HUES6 (cell line): Measurements from ENCODE around the gene NUTM2B.
"Not testable (repeated sequence)": the region's sequence is repeated elsewhere in the genome, so short reads cannot be mapped to it uniquely, and the experiment has no call there.

ENCODE experiments used
- H3K27ac ChIP-seq: 2 replicates; pipeline ENCODE4 v1.7.0; 2013; ENCODE audit warnings: low read depth, mild to moderate bottlenecking, low read length, inconsistent platforms
- H3K27me3 ChIP-seq: 2 replicates; pipeline ENCODE4 v1.6.1; 2013; ENCODE audit warnings: low read length; ENCODE audit not compliant: control insufficient read depth, insufficient read depth
- H3K36me3 ChIP-seq: 2 replicates; pipeline ENCODE4 v1.6.1; 2013; ENCODE audit warnings: low read length; ENCODE audit not compliant: control insufficient read depth, insufficient read depth
- H3K4me1 ChIP-seq: 2 replicates; pipeline ENCODE4 v1.6.1; 2013; ENCODE audit warnings: low read length; ENCODE audit not compliant: control insufficient read depth, insufficient read depth
- H3K4me3 ChIP-seq: 2 replicates; pipeline ENCODE4 v1.5.1; 2013; ENCODE audit warnings: low read depth, low read length
- H3K9ac ChIP-seq: one replicate; pipeline ENCODE4 v1.6.1; 2013; ENCODE audit warnings: mild to moderate bottlenecking, low read length
- H3K9me3 ChIP-seq: 2 replicates; pipeline ENCODE4 v1.6.1; 2013; ENCODE audit warnings: low read depth, low read length; ENCODE audit not compliant: control insufficient read depth, insufficient read depth

The NUTM2B gene

GRCh38 chr10:79702927-79703326 lies at the start of gene NUTM2B:
TSS of gene NUTM2B (plus strand) at chr10:79703227. CDS start at chr10:79703610, 383 bp downstream.
- H3K27ac ChIP-seq, H3K36me3 ChIP-seq, H3K4me3 ChIP-seq, H3K9ac ChIP-seq, H3K4me1 ChIP-seq, H3K9me3 ChIP-seq, H3K27me3 ChIP-seq: not testable (repeated sequence)

- not testable (repeated sequence) for H3K36me3 ChIP-seq, H3K4me3 ChIP-seq, H3K27me3 ChIP-seq, H3K4me1 ChIP-seq, H3K9ac ChIP-seq, H3K9me3 ChIP-seq, H3K27ac ChIP-seq
Observed at GRCh38 chr10:79663287-79663686, 39.7 kb upstream of the NUTM2B start.

- H3K9ac ChIP-seq, H3K27ac ChIP-seq, H3K27me3 ChIP-seq, H3K4me3 ChIP-seq, H3K4me1 ChIP-seq, H3K9me3 ChIP-seq, H3K36me3 ChIP-seq: not testable (repeated sequence)
Observed at GRCh38 chr10:79664686-79665085, 38.3 kb upstream of the NUTM2B start.

- H3K4me1 ChIP-seq, H3K9ac ChIP-seq, H3K4me3 ChIP-seq, H3K27ac ChIP-seq, H3K27me3 ChIP-seq, H3K36me3 ChIP-seq, H3K9me3 ChIP-seq: not testable (repeated sequence)
Observed at GRCh38 chr10:79669248-79669788, 33.7 kb upstream of the NUTM2B start.

GRCh38 chr10:79674878-79675277 lies 28.1 kb upstream of the NUTM2B start:
- H3K27me3 ChIP-seq, H3K36me3 ChIP-seq, H3K4me3 ChIP-seq, H3K4me1 ChIP-seq, H3K9me3 ChIP-seq, H3K27ac ChIP-seq, H3K9ac ChIP-seq: not testable (repeated sequence)

- H3K4me1 ChIP-seq, H3K27ac ChIP-seq, H3K27me3 ChIP-seq, H3K9me3 ChIP-seq, H3K36me3 ChIP-seq, H3K4me3 ChIP-seq, H3K9ac ChIP-seq: not testable (repeated sequence)
Observed at GRCh38 chr10:79683026-79683883, 19.8 kb upstream of the NUTM2B start.

- H3K9ac ChIP-seq, H3K9me3 ChIP-seq, H3K27ac ChIP-seq, H3K4me1 ChIP-seq, H3K36me3 ChIP-seq, H3K27me3 ChIP-seq, H3K4me3 ChIP-seq: not testable (repeated sequence)
Observed at GRCh38 chr10:79683884-79684720, 18.9 kb upstream of the NUTM2B start.

- H3K36me3 ChIP-seq, H3K4me3 ChIP-seq, H3K9ac ChIP-seq, H3K9me3 ChIP-seq, H3K27me3 ChIP-seq, H3K4me1 ChIP-seq, H3K27ac ChIP-seq: not testable (repeated sequence)
Observed at GRCh38 chr10:79685044-79685685, 17.9 kb upstream of the NUTM2B start.

- H3K4me1 ChIP-seq, H3K4me3 ChIP-seq, H3K36me3 ChIP-seq, H3K9me3 ChIP-seq, H3K27me3 ChIP-seq, H3K27ac ChIP-seq, H3K9ac ChIP-seq: not testable (repeated sequence)
Observed at GRCh38 chr10:79686595-79686994, 16.4 kb upstream of the NUTM2B start.

- H3K4me1 ChIP-seq, H3K4me3 ChIP-seq: not testable (repeated sequence)
Observed at GRCh38 chr10:79687406-79688150, 15.4 kb upstream of the NUTM2B start.

More at GRCh38 chr10:79687406-79688150, 15.4 kb upstream of the NUTM2B start:
- H3K27ac ChIP-seq, H3K9ac ChIP-seq, H3K9me3 ChIP-seq, H3K27me3 ChIP-seq, H3K36me3 ChIP-seq: not testable (repeated sequence)
